Thoracic aorta (tissue), 2 donors: Measurements from ENCODE around the gene C16orf78. TPM values are rescaled to one million over a fixed set of nuclear protein-coding genes. Genes with fewer than 3 reads are reported as not detected.

Source experiments
- ATAC-seq: fragments of 150-250 bp; one replicate; pipeline ENCODE4 v1.8.0; 2017; ENCODE audit warnings: low read depth; ENCODE audit not compliant: insufficient number of reproducible peaks, low FRiP score
- DNase-seq: peaks from one replicate; pipeline ENCODE4 v3.0.0-alpha.2; 2020; ENCODE audit warnings: low spot score
- H3K27ac ChIP-seq, 2 donors: fragments of 200-600 bp; sonication (generic); 1 replicate in 1 of 2; 2 replicates in 1 of 2; pipeline ENCODE4 v1.5.1; 2016; ENCODE audit warnings: mild to moderate bottlenecking in 2 of 2, moderate library complexity in 2 of 2
- H3K27me3 ChIP-seq: fragments of 200-600 bp; sonication (generic); replicated peaks from 2 replicates; pipeline ENCODE4 v1.6.0; 2016; ENCODE audit warnings: mild to moderate bottlenecking; ENCODE audit not compliant: insufficient read depth
- H3K36me3 ChIP-seq: fragments of 200-600 bp; sonication (generic); one replicate; pipeline ENCODE4 v1.5.1; 2016
- H3K4me1 ChIP-seq, 2 donors: fragments of 200-600 bp; sonication (generic); 1 replicate in 1 of 2; 2 replicates in 1 of 2; pipeline versions ENCODE4 v1.5.1 to v1.6.0; 2016; ENCODE audit warnings: low read depth in 2 of 2, mild to moderate bottlenecking in 1 of 2; ENCODE audit not compliant: control insufficient read depth in 1 of 2
- H3K4me3 ChIP-seq: fragments of 200-600 bp; sonication (generic); 2 replicates; pipeline ENCODE4 v1.5.1; 2016; ENCODE audit warnings: mild to moderate bottlenecking
- H3K9me3 ChIP-seq: fragments of 200-600 bp; sonication (generic); 2 replicates; pipeline ENCODE4 v1.5.1; 2016
- total RNA-seq, 2 donors: library from RNA; depleted of rRNA; stranded (reverse); fragments of >200 nt; gene quantifications; one replicate each; pipeline versions ENCODE4 v1.1.0 to v1.2.3, GENCODE V29; 2016
- TF ChIP-seq, protein P1 (sequence below): fragments of 200-600 bp; sonication (generic); IDR thresholded peaks from one replicate; pipeline ENCODE4 v1.5.1; 2019; ENCODE audit warnings: antibody characterized with exemption

C16orf78 gene, protein sequence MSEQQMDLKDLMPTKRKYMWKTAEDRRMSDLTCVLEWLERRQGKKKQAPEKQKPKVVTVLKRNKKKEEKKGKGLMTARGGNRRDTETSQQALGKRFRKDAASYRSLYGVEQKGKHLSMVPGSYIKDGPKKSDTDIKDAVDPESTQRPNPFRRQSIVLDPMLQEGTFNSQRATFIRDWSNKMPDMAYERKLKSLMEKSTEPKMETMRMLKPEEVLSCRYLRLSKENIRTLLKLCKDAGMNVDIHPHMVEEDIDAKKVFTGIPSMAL
- not detected for total RNA-seq

DNA sequence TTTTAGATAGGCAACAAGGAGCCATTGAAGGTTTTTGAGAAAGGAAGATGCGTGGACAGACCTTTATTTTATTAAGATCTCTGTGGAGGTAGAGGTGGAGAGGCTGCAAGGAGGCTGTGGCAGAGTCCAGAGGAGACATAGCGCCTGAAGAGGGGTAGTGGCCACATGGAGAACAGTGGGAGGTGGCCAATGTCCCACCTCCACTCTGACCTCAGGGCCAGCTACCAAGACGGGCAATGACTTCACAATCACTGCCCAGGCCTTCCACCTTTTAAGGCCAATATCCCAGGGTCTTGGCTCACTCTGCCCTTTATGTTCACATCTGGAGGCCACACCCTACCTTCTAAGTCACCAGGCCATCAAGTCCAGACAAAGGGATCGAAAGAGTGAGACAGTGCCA lies at the start of gene C16orf78:
C16orf78 (plus strand) TSS at position 301 of the 400 bp plus-strand sequence. CDS start 136 bp downstream, outside the sequence.
- no peak for DNase-seq
- Histone ChIP-seq H3K27ac (no peak within 1 kb of the TSS), H3K4me1 (no peaks in the 10 kb centered on the region), H3K36me3 (no peaks in the 10 kb centered on the region), H3K4me3 (no peak within 1 kb of the TSS), H3K9me3 (no peaks in the 10 kb centered on the region), H3K27me3 (no peaks in the 10 kb centered on the region)
- no peak for ATAC-seq
- TF ChIP-seq, protein P1, sequence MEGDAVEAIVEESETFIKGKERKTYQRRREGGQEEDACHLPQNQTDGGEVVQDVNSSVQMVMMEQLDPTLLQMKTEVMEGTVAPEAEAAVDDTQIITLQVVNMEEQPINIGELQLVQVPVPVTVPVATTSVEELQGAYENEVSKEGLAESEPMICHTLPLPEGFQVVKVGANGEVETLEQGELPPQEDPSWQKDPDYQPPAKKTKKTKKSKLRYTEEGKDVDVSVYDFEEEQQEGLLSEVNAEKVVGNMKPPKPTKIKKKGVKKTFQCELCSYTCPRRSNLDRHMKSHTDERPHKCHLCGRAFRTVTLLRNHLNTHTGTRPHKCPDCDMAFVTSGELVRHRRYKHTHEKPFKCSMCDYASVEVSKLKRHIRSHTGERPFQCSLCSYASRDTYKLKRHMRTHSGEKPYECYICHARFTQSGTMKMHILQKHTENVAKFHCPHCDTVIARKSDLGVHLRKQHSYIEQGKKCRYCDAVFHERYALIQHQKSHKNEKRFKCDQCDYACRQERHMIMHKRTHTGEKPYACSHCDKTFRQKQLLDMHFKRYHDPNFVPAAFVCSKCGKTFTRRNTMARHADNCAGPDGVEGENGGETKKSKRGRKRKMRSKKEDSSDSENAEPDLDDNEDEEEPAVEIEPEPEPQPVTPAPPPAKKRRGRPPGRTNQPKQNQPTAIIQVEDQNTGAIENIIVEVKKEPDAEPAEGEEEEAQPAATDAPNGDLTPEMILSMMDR = no peak

GRCh38 chr16:49324703-49325102 lies 48.9 kb upstream of the C16orf78 start:
- Histone ChIP-seq H3K27ac (no peak overlapping the region), H3K27me3 (no peaks in the 10 kb centered on the region), H3K4me3 (no peak overlapping the region), H3K9me3 (no peaks in the 10 kb centered on the region), H3K36me3 (no peaks in the 10 kb centered on the region), H3K4me1 (no peaks in the 10 kb centered on the region)
- TF ChIP-seq, protein P1 = no peak
- ATAC-seq (no peak), DNase-seq (no peak)

GRCh38 chr16:49327466-49327865 lies 46.1 kb upstream of the C16orf78 start:
- TF ChIP-seq, protein P1 = no peak
- ATAC-seq = no peak

DNA sequence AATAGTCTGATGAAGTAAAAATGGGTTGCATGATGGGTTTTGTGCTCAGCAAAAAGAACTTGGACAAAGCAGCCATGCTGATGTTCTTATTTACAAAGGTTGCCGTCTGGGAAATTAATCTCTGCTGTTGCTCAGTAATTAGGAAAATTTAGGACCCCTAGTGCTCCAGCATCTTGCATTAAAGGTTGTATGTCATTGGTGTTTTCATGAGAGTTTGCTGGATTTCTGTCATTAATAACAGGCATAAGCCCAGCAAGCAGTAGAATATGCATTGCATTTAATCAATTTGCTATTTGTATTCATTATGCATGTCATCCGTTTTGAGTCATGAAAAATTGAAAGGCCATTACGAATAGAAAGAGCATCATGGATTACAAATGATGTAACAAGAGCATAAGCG lies 45.3 kb upstream of the C16orf78 start:
- ATAC-seq = no peak
- DNase-seq = no peak
- H3K9me3 ChIP-seq = no peaks in the 10 kb centered on the region
- no peaks in the 10 kb centered on the region for H3K4me1 ChIP-seq
- H3K36me3 ChIP-seq = no peaks in the 10 kb centered on the region
- no peaks in the 10 kb centered on the region for H3K27me3 ChIP-seq
- H3K27ac ChIP-seq = no peak overlapping the region
- no peak overlapping the region for H3K4me3 ChIP-seq
- TF ChIP-seq, protein P1 = no peak

More at GRCh38 chr16:49327466-49327865, 46.1 kb upstream of the C16orf78 start:
- no peak overlapping the region for H3K4me3 ChIP-seq
- DNase-seq = no peak
- H3K36me3 ChIP-seq = no peaks in the 10 kb centered on the region
- no peaks in the 10 kb centered on the region for H3K27me3 ChIP-seq
- no peak overlapping the region for H3K27ac ChIP-seq
- no peaks in the 10 kb centered on the region for H3K4me1 ChIP-seq
- no peaks in the 10 kb centered on the region for H3K9me3 ChIP-seq

DNA sequence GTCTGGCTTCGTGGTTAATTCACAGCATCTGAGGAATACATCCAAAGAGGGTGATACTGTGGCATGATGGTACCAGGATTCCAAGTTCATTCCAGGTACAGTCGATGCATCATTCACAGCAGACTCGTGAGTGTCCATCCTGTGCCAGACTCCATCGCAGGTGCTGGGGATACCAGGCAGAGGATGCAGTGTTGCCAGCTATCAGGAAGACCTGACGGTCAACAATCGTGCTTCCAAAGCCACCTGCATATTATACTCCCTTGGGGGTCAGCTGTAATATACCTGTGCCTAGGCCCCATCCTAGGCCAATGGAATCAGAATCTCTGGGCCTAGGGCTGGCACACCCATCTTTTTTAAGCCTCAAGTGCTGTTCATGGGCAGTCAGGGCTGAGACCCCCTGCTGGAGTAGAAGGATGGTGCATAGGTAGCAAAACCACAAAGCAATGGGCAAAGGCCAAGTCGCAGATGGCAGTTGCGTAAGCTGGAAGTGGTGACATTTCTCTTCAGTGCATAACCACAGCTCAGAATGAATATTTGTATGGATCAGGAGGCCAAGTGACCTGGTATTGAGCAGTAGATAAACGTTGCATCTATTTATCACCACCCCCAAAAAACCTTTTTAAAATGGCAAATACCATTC lies 42.9 kb upstream of the C16orf78 start:
- DNase-seq (no peak), ATAC-seq (no peak)
- Histone ChIP-seq H3K36me3 (no peaks in the 10 kb centered on the region), H3K27ac (no peak overlapping the region), H3K9me3 (no peaks in the 10 kb centered on the region), H3K27me3 (no peaks in the 10 kb centered on the region), H3K4me3 (no peak overlapping the region), H3K4me1 (no peaks in the 10 kb centered on the region)
- TF ChIP-seq, protein P1 = no peak
